OCI-LY1 (cell line): Measurements from ENCODE around the gene PLD2.

Source experiments
- H2AFZ ChIP-seq: fragments of 200-600 bp; sonication (generic), shearing (Covaris generic); 2 replicates; pipeline ENCODE4 v1.6.0; 2014; ENCODE audit warnings: antibody characterized with exemption, mild to moderate bottlenecking, low read length
- H3F3A ChIP-seq: fragments of 200-600 bp; sonication (generic), shearing (Covaris generic); 2 replicates; pipeline ENCODE4 v1.6.0; 2014; ENCODE audit warnings: mild to moderate bottlenecking, antibody characterized with exemption, low read length, moderate library complexity; ENCODE audit not compliant: insufficient read depth
- H3K27ac ChIP-seq: fragments of 200-600 bp; sonication (generic); 2 replicates; pipeline ENCODE4 v1.5.1; 2014; ENCODE audit warnings: low read length, mixed run types, mild to moderate bottlenecking, low read depth; ENCODE audit not compliant: poor library complexity, severe bottlenecking
- H3K27me3 ChIP-seq: fragments of 200-600 bp; sonication (generic); 2 replicates; pipeline ENCODE4 v1.6.0; 2014; ENCODE audit warnings: antibody characterized with exemption, mild to moderate bottlenecking, low read length, moderate library complexity; ENCODE audit not compliant: insufficient read depth
- H3K36me3 ChIP-seq: fragments of 200-600 bp; sonication (generic); 2 replicates; pipeline ENCODE4 v1.6.1; 2014; ENCODE audit warnings: mild to moderate bottlenecking, antibody characterized with exemption, low read length, moderate library complexity, mixed read lengths; ENCODE audit not compliant: insufficient read depth
- H3K4me1 ChIP-seq: fragments of 200-600 bp; sonication (generic); 2 replicates; pipeline ENCODE4 v1.5.1; 2014; ENCODE audit warnings: mild to moderate bottlenecking, low read length, moderate library complexity; ENCODE audit not compliant: insufficient read depth, severe bottlenecking
- H3K4me2 ChIP-seq: fragments of 200-600 bp; sonication (generic), shearing (Covaris generic); 2 replicates; pipeline ENCODE4 v1.6.1; 2014; ENCODE audit warnings: low read length
- H3K4me3 ChIP-seq: fragments of 200-600 bp; sonication (generic); 2 replicates; pipeline ENCODE4 v1.5.1; 2014; ENCODE audit warnings: low read length, low read depth, mild to moderate bottlenecking, mixed read lengths; ENCODE audit not compliant: poor library complexity, severe bottlenecking
- H3K79me2 ChIP-seq: fragments of 200-600 bp; shearing (Covaris generic); 2 replicates; pipeline ENCODE4 v1.6.1; 2016; ENCODE audit warnings: mixed run types, low read length, mixed read lengths; ENCODE audit not compliant: insufficient read depth
- H3K9ac ChIP-seq: fragments of 200-600 bp; sonication (generic), shearing (Covaris generic); 2 replicates; pipeline ENCODE4 v1.6.1; 2014; ENCODE audit warnings: mild to moderate bottlenecking, low read length, mixed read lengths
- H3K9me2 ChIP-seq: fragments of 200-600 bp; sonication (generic), shearing (Covaris generic); 2 replicates; pipeline ENCODE4 v1.6.1; 2014; ENCODE audit warnings: low read depth, mild to moderate bottlenecking, low read length, mixed read lengths
- H3K9me3 ChIP-seq: fragments of 200-600 bp; shearing (Covaris generic); 2 replicates; pipeline ENCODE4 v1.6.1; 2014; ENCODE audit warnings: low read length, mixed read lengths
- H4K20me1 ChIP-seq: fragments of 200-600 bp; sonication (generic), shearing (Covaris generic); 2 replicates; pipeline ENCODE4 v1.6.0; 2016; ENCODE audit warnings: mild to moderate bottlenecking, low read length; ENCODE audit not compliant: insufficient read depth
- EZH2 ChIP-seq: fragments of 200-600 bp; sonication (generic), shearing (Covaris generic); IDR thresholded peaks from 2 replicates; pipeline ENCODE4 v1.8.0; 2017; ENCODE audit warnings: borderline replicate concordance, mixed run types, mild to moderate bottlenecking, antibody characterized with exemption, low read length, moderate library complexity, mixed read lengths
- TF ChIP-seq, protein P1 (sequence below): fragments of 200-600 bp; sonication (generic), shearing (Covaris generic); IDR thresholded peaks from 2 replicates; pipeline ENCODE4 v1.5.1; 2017; ENCODE audit warnings: mild to moderate bottlenecking, antibody characterized with exemption, low read length, moderate library complexity, mixed read lengths

The PLD2 gene

DNA sequence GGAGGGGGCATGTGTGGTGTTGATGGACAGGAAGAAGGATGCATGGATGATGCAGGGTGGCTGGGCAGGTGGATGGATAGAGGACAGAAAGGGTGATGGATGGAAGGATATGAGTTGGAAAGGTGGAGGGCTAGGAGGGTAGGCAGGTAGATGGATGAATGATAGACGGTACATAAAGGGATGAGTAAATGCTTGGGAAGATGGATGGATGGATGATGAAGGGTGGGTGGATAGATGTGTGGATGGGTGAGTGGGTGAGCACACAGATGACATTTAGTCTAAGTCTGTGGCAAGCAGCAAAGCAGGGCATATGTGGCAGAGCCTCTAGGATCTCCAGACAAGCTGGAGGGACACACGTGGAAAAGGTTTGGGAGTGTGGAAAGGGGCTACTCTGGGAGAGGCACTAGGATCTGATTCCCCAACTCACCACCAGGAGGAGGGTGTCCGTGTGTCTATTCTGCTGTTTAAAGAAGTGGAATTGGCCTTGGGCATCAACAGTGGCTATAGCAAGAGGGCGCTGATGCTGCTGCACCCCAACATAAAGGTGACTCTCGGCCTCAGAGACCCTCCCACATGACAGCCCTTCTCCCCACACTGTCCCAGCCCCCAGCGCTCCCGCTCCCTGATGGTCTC is 8.2 kb downstream of the PLD2 start:
- no peaks in the 10 kb centered on the region for H3F3A ChIP-seq
- H3K4me2 ChIP-seq = no peak overlapping the region

DNA sequence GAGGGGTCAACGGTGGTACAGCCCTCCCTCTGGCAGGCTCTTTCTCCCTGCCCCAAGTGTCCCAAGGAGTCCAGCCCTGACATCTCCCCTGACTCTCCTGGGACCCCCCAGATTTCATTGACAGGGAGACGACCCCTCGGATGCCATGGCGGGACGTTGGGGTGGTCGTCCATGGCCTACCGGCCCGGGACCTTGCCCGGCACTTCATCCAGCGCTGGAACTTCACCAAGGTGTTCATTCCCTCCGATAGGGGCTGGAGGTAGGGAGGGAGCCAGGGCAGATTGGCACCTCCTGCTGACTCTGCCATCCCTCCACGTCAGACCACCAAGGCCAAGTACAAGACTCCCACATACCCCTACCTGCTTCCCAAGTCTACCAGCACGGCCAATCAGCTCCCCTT is 9.9 kb downstream of the PLD2 start:
- H2AFZ ChIP-seq = no peak overlapping the region
- no peak overlapping the region for H3K4me2 ChIP-seq
- H3K4me1 ChIP-seq = no peaks in the 10 kb centered on the region
- H3K79me2 ChIP-seq = no peaks in the 10 kb centered on the region
- no peaks in the 10 kb centered on the region for H3K9me3 ChIP-seq
- no peaks in the 10 kb centered on the region; the same call in 1 of the 2 replicates for H3K36me3 ChIP-seq
- H3K27ac ChIP-seq = no peak overlapping the region
- H3F3A ChIP-seq = no peaks in the 10 kb centered on the region
- no peak overlapping the region for H3K4me3 ChIP-seq
- no peak overlapping the region for H3K9ac ChIP-seq
- no peaks in the 10 kb centered on the region for H4K20me1 ChIP-seq
- H3K27me3 ChIP-seq = no peaks in the 10 kb centered on the region
- H3K9me2 ChIP-seq = no peaks in the 10 kb centered on the region
- TF ChIP-seq, protein P1, sequence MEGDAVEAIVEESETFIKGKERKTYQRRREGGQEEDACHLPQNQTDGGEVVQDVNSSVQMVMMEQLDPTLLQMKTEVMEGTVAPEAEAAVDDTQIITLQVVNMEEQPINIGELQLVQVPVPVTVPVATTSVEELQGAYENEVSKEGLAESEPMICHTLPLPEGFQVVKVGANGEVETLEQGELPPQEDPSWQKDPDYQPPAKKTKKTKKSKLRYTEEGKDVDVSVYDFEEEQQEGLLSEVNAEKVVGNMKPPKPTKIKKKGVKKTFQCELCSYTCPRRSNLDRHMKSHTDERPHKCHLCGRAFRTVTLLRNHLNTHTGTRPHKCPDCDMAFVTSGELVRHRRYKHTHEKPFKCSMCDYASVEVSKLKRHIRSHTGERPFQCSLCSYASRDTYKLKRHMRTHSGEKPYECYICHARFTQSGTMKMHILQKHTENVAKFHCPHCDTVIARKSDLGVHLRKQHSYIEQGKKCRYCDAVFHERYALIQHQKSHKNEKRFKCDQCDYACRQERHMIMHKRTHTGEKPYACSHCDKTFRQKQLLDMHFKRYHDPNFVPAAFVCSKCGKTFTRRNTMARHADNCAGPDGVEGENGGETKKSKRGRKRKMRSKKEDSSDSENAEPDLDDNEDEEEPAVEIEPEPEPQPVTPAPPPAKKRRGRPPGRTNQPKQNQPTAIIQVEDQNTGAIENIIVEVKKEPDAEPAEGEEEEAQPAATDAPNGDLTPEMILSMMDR = no peak
- TF ChIP-seq EZH2 = no peak

More for the DNA sequence above, 8.2 kb downstream of the PLD2 start:
- H3K36me3 ChIP-seq = no peaks in the 10 kb centered on the region; the same call in 1 of the 2 replicates
- no peaks in the 10 kb centered on the region for H3K27me3 ChIP-seq
- H3K4me3 ChIP-seq = no peak overlapping the region
- H3K9ac ChIP-seq = no peak overlapping the region
- H3K4me1 ChIP-seq = no peaks in the 10 kb centered on the region
- H4K20me1 ChIP-seq = no peaks in the 10 kb centered on the region
- H3K9me2 ChIP-seq = no peaks in the 10 kb centered on the region
- no peak for TF ChIP-seq EZH2
- TF ChIP-seq, protein P1 = no peak
- H3K79me2 ChIP-seq = no peaks in the 10 kb centered on the region
- no peaks in the 10 kb centered on the region for H3K9me3 ChIP-seq
- no peak overlapping the region for H3K27ac ChIP-seq
- no peak overlapping the region for H2AFZ ChIP-seq

DNA sequence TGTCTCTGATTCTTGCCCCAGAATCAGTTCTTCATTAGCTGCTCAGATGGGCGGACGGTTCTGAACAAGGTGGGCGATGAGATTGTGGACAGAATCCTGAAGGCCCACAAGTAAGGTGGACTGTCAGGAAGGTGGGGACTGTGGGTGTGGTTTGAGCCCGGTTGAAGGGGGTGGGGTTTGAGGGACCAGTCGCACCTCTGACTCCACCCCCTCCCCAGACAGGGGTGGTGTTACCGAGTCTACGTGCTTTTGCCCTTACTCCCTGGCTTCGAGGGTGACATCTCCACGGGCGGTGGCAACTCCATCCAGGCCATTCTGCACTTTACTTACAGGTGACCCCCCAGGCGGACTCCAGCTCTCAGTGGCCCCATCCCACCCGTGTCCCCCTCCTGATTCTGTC is 11.3 kb downstream of the PLD2 start:
- H3F3A ChIP-seq = no peaks in the 10 kb centered on the region
- no peaks in the 10 kb centered on the region; the same call in 1 of the 2 replicates for H3K36me3 ChIP-seq
- H3K27ac ChIP-seq = no peak overlapping the region
- no peaks in the 10 kb centered on the region for H4K20me1 ChIP-seq
- no peaks in the 10 kb centered on the region for H3K9me3 ChIP-seq
- TF ChIP-seq, protein P1 = no peak
- TF ChIP-seq EZH2 = no peak
- H3K4me3 ChIP-seq = no peak overlapping the region
- H3K9ac ChIP-seq = no peak overlapping the region
- H3K4me2 ChIP-seq = no peak overlapping the region
- H3K9me2 ChIP-seq = no peaks in the 10 kb centered on the region
- no peaks in the 10 kb centered on the region for H3K4me1 ChIP-seq
- H2AFZ ChIP-seq = no peak overlapping the region
- no peaks in the 10 kb centered on the region for H3K27me3 ChIP-seq
- no peaks in the 10 kb centered on the region for H3K79me2 ChIP-seq
